ENCODE results near the gene NETO2.
"Not testable (repeated sequence)": the region's sequence is repeated elsewhere in the genome, so short reads cannot be mapped to it uniquely, and the experiment has no call there.

The NETO2 gene

DNA sequence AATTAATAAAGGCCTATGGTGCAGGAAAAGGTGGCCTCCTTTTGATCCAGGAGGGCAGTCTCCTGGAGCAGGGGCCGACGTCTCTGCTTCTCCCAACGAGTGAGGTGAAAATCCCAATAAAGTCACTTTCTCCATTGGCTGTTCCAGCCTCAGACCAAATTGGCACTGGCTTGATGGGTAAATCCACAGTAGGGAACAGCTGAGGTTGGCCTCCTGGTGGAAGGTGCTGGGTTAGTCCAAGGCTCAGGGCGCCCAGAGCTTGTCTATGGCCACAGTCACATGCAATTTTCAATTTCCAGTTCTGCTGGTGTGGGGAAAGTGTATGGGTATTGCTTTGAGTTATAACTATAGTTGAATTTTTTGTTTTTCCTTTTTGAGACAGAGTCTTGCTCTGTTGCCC is 79.0 kb downstream of the NETO2 start:
- no peak for DNase-seq (ENCODE audit: low read depth)

GRCh38 chr16:47063011-47063724 is 80.6 kb downstream of the NETO2 start:
- no peak for DNase-seq (ENCODE audit: low read depth)

GRCh38 chr16:47061204-47061603 is 82.5 kb downstream of the NETO2 start:
- no peak for DNase-seq (ENCODE audit: low read depth)

DNA sequence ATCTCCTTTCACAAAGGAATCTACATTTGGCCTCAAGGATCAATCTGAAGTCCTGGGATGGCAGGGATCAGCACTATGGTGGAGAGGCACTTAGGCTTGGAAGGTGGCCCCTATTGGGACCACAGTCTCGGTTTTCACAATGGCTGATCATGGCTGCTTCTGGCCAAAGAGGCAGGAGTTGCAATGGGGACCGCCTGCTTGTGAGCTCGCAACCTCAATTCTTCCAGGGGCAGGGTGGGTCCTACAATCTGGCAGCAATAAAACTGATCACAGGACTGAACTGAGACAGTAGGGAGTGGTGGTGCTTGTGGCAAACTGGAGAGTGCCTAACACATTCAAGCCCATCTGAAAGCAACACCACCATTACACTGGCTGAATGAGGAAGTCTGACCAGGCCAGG is 83.1 kb downstream of the NETO2 start:
- no peak for DNase-seq (ENCODE audit: low read depth)

DNA sequence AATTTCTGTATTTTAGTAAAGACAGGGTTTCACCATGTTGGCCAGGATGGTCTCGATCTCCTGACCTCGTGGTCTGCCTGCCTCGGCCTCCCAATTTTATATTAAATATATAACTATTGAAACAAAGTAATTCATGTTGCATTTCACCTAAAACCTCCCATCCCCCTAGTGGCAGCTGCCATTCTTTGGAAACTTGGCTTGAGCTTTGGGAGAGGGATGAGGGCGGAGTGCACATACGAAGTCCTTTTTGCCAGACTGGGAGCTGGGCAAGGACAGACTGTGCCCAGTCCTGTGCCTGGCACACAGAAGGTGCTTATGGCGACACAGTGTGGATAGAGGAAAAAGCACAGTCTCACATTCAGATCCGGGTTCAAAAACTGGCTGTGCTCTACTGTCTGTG is 83.8 kb downstream of the NETO2 start:
- DNase-seq (ENCODE audit: low read depth): no peak

DNA sequence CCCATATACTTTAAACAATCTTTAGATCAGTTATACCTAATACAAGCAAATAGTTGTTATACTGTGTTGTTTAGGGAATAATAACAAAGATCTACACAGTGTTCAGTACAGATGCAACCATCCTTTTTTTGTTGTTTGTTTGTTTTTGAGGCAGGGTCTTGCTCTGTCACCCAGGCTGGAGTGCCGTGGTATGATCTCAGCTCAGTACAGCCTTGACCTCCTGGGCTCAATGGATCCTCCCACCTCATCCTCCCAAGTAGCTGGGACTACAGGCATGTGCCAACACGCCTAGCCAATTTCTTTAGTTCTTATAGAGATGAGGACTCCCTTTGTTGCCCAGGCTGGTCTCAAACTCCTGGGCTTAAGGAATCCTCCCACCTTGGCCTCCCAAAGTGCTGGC is 84.6 kb downstream of the NETO2 start:
- not testable (repeated sequence) for DNase-seq (ENCODE audit: low read depth)

- DNase-seq (ENCODE audit: low read depth): no peak
Measured at GRCh38 chr16:47058295-47059086, 85.3 kb downstream of the NETO2 start.

GRCh38 chr16:47057630-47057993 is 86.1 kb downstream of the NETO2 start:
- no peak for DNase-seq (ENCODE audit: low read depth)

DNA sequence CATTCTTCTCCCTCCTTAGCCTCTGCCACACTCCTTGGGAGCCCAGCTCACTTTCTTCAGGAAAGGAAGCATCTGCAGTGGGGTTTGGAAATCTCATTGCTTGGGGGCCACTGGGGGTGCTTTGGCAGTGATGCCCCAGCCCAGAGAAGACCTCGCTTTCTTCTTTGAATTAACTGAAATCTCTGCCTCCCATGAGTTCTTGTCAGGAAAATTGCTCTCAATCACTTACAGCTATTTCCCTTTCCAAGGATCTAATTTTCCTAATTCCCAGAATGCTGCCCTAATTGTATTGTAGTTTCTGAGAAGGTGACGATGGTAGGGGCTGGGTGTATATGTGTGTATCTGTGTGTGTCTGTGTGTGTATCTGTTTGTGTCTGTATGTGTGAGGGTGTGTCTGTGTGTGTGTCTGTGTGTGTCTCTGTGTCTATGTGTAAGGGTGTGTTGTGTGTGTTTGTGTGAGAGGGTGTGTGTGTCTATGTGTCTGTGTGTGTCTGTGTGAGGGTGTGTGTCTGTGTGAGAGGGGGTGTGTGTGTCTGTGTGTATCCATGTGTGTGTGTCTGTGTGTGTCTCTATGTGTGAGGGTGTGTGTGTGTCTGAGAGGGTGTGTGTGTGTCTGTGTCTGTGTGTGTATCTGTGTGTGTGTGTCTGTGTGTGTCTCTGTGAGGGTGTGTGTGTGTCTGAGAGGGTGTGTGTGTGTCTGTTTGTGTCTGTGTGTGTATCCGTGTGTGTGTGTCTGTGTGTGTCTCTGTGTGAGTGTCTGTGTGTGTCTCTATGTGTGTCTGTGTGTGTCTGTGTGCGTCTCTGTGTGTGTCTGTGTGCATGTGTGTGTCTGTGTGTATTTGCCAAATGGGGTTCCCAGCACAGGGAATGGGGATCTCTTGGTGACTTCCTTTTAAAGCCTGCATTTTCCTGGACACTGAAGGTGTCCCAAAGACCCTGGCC is 86.8 kb downstream of the NETO2 start:
- no peak for DNase-seq (ENCODE audit: low read depth)

GRCh38 chr16:47056061-47056460 is 87.7 kb downstream of the NETO2 start:
- DNase-seq (ENCODE audit: low read depth): not testable (repeated sequence)

DNA sequence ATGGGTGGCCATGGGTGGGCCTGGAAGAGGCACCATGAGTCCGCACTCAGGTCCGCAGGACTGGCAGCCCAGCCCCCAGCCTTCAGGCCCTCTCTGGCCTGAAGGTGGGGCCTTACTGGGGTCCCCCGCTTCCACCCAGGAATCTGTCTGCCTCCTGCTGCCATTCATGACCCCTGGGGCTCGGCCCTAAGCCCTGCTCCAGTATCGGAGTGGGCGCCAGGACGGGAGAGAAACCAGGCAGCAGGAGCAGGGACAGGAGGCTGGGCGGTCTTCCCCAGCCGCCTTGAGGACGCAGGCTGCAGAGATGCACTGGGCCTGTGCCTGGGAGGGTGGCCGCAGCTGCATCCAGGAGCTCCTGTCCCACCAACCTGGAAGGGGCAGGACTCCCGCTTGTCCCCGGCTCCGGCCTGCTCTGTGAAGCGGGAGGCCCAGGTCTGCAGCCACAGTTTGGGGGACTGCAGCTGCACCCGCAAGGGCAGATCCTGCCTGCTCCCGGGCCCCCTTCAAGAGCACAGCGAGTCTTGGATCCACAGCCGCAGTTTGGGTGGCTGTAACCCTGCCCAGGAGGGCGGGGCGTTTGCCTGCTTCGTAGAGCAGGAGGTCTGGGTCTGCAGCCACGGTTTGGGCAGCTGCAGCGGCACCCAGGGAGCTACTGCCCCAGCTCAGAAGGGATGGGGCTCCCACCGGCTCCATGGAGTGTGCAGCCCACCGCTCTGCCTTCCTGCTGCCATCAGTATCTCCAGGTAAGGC is 88.4 kb downstream of the NETO2 start:
- DNase-seq (ENCODE audit: low read depth): no peak

- no peak for DNase-seq (ENCODE audit: low read depth)
Measured at GRCh38 chr16:47054306-47054705, 89.4 kb downstream of the NETO2 start.

DNA sequence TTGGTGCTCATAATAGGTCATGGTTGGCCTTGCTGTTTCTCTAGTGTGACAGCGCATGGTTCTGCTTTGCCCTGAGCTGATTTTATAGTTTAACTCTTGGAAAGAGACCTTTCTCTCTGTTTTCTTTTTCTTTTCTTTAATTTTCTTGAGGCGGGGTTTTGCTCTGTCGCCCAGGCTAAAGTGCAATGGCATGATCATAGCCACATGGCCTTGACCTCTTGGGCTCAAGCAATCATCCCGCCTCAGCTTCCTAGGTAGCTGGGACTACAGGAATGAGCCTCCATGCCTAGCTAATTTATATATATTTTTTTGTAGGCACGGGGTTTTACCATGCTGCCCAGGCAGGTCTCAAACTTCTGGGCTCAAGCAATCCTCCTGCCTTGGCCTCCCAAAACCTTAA is 89.8 kb downstream of the NETO2 start:
- no peak for DNase-seq (ENCODE audit: low read depth)

- DNase-seq (ENCODE audit: low read depth): no peak
Measured at GRCh38 chr16:47052666-47053640, 90.8 kb downstream of the NETO2 start.

GRCh38 chr16:47051031-47051430 is 92.7 kb downstream of the NETO2 start:
- no peak for DNase-seq (ENCODE audit: low read depth)

- no peak for DNase-seq (ENCODE audit: low read depth)
Measured at GRCh38 chr16:47049901-47050583, 93.7 kb downstream of the NETO2 start.

DNA sequence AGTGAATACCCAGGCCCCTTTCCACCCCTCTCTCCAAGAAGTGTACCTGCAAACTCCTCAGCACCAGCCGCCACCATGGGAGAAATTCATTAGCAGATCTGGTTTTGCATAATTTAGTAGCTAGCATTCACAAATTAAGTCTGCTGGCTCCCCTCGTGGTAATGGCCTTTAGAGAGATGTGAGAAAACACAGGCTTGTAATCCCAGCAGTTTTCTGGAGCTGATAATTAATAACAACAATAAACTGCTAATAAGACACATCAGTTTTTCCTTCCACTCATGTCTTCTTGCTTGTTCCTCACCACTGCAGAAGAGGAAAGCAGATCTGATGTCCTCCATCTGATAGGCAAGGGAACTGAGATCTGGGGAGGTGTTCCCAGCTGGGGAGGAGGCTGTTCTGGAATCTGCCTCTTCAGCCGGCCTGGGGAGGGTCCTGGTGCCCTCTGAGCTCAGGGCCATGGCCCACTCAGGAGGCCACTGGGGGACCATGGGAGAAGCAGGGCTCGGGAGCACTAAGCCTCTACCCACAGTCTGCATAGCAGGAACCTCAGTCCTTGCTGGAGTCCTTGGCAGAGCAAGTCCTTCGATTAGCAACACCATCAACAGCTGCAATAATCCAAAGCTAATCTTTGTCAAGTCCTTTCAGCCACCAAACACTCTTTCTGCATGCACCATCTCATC is 96.1 kb downstream of the NETO2 start:
- no peak for DNase-seq (ENCODE audit: low read depth)

DNA sequence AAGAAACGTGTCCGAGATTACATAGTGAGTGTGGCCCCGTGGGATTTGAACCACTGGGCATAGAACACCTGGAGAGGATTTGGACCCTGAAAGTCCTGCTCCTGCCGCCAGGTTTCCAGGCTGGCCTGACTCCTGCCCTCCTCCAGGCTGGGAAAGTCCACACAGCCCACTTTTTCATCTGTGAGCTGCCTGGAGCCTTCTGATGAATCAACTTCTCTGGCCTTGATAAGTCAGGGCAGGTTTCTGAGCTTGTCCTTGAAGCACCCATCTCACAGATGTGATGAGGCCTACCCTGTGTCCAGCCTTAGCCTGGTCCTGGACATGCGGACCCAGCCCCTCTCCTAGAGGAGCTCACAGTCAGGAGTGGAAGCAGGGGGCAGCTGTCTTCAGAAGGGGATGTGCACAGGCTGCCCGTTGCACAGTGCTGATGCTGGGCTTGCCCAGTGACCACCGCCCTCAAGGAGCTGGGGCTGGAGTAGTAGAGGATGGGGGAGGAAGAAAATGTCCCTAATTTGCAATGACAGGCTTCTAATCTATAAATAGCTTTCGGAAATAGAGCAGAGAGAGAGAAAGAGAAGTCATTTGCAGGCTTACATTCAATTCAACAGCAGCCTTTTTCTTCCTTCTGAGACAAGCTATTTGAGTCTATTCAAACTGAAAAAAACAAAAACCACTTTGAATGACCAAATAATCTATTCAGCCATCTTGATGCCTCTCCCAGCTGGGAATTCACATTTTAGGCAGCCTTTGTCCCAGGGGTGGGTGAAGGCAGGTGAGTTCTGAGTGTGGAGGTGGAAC is 96.8 kb downstream of the NETO2 start:
- DNase-seq (ENCODE audit: low read depth): no peak

GRCh38 chr16:47045459-47045858 is 98.3 kb downstream of the NETO2 start:
- no peak for DNase-seq (ENCODE audit: low read depth)
